ENCODE measurements around the gene THBS4.

The THBS4 gene

GRCh38 chr5:80043187-80043586 lies 8.0 kb downstream of the THBS4 start:
- no peak for DNase-seq

DNA sequence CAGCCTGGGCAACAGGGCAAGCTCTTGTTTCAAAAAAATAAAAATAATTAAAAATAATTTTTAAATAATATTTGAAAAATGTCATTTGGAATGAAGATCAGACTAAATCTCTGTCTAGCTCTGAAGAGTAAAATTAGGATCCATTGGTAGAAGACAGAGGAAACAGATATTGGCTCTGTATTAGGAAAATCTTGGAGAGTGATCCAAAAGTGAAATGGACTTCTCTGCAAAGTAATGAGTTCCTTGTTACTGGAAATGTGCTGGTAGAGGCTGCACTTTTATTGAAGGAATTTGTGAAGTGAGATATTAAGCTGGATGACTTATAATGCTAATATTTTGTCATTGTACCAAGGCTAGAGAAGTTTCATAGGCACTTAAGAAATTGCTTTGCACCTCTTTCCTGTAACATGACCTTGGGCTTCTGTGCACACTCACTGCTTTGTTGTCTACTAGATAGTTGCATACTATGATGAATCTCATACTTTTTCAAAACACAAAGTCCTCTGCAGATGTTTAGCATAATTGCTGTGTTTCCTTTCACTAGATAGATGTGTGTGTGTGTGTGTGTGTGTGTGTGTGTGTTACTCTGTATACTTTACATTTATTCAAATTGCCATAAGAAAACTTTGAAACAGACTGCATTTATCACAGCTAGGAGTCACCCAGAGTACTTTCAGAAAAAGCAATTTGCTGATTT lies 13.1 kb downstream of the THBS4 start:
- DNase-seq, result no peak

GRCh38 chr5:80052464-80052863 lies 17.3 kb downstream of the THBS4 start:
- DNase-seq, result no peak

- no peak for DNase-seq
Measured at GRCh38 chr5:80054682-80055081, 19.5 kb downstream of the THBS4 start.

- no peak for DNase-seq
Measured at GRCh38 chr5:80055491-80056170, 20.5 kb downstream of the THBS4 start.

DNA sequence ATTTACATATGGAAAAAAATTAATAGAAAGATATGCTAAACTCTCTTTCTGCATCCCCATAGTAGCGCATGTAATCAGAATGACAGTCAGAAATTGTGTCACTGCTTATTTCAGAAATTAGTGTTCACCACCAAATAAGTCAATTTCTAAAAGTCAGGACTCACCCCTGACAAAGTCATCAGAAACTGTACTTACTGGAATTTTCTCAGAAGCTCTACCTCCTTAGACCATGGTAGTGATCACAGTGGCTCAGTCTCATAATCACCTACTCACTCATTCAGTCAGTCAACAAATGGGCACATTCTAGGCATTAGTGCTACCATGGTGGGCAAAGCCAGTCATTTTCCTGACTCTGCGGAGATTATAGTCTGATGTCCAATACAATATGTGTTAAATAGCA lies 22.0 kb downstream of the THBS4 start:
- DNase-seq, result no peak

GRCh38 chr5:80057921-80058320 lies 22.8 kb downstream of the THBS4 start:
- DNase-seq, result no peak

- DNase-seq, result no peak
Measured at GRCh38 chr5:80059354-80059980, 24.3 kb downstream of the THBS4 start.

DNA sequence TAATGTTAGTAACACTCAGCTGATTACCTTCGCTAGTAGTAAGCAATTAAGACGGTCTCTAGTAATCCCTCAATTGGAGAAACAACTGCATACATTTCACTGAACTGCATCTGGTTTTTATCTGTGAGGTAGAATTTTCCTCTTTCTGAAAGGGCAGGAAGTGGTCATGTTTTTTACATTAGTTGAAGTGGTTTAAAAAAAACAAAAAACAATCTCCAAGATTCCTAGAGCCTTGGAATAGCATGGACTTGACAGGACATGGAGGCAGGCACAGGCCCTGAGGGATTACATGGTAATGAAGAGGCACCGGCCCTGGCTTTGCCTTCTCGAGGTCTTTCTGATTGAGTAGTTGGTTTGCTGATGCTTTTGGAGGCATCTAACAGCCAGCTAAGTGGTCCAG lies 25.8 kb downstream of the THBS4 start:
- DNase-seq, result no peak

DNA sequence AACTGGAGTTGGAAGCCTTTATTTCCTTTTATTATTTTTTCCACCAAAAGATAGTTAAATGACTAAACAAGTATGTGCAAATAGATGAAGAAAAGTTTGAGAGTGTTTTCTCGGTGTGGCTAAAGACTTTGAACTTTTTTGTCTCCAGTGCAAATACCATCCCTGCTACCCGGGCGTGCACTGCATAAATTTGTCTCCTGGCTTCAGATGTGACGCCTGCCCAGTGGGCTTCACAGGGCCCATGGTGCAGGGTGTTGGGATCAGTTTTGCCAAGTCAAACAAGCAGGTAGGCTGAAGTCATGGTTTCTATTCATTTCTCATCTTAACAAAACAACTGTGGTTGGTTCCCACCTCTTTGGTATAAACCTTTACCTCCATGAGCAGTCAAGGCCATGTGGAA lies 26.4 kb downstream of the THBS4 start:
- DNase-seq, result no peak

- no peak for DNase-seq
Measured at GRCh38 chr5:80064124-80064523, 29.0 kb downstream of the THBS4 start.

DNA sequence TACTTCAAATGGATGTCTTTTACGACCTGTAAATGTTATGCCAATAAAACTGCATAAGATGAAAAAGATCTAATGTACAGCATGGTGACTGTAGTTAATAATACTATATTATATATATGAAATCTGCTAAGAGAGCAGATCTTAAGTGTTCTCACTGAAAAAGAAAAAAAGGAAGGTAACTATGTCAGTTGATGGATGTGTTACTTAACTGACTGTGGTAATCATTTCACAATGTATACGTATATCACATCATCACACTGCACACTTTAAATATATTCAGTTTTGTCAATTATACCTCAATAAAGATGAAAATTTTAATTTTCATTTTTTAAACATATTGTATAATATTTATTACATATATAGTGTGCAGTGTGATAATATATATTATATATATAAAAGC lies 31.9 kb downstream of the THBS4 start:
- no peak for DNase-seq

GRCh38 chr5:80067531-80068245 lies 32.5 kb downstream of the THBS4 start:
- DNase-seq, result no peak

DNA sequence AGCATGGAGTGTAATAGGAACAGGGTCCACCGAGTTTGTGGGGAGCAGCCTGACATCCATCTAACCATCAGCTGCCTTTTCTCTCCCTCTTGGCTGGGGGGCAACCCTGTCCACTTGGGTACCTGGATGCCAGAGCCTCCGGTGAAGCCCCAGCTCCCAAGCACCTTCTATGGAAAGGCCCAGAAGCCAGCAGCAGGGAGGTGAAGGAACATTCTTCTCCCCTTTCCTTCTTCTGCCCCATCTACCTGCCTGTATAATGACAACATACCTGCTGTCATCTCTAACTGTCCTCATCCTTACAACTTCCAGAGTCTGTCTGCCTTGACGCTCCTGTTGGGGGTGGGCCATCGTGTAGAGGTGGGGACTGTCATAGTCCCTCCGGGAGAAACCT lies 33.1 kb downstream of the THBS4 start:
- no peak for DNase-seq

GRCh38 chr5:80068775-80069174 lies 33.6 kb downstream of the THBS4 start:
- no peak for DNase-seq

DNA sequence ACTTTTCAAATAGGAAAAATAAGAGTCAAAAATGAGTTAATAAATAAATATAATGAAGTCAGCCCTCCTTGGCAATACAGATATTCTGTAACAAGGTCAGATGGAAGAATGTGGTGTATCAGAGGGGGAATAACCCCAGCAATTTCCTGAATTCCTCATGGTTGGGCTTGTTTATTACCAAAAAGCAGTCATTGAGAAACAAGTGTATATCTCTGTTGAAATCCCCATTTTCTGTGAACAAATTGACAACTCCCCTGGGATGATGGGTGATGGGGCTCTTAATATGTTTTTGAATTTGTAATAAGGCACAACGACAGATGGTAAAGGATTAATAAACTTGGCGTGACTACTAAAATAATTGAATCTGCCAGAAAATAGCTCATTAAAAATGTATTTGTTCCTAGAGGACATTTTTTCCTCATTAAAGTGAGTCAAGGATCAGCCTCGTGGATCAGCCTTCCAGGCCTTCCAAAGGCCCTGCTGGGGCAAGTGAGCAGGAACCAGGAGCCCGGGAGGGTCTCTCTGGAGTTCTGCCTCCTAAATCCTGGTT lies 34.2 kb downstream of the THBS4 start:
- no peak for DNase-seq

GRCh38 chr5:80069918-80070318 lies 34.8 kb downstream of the THBS4 start:
- DNase-seq, result peak; percentile 35

DNA sequence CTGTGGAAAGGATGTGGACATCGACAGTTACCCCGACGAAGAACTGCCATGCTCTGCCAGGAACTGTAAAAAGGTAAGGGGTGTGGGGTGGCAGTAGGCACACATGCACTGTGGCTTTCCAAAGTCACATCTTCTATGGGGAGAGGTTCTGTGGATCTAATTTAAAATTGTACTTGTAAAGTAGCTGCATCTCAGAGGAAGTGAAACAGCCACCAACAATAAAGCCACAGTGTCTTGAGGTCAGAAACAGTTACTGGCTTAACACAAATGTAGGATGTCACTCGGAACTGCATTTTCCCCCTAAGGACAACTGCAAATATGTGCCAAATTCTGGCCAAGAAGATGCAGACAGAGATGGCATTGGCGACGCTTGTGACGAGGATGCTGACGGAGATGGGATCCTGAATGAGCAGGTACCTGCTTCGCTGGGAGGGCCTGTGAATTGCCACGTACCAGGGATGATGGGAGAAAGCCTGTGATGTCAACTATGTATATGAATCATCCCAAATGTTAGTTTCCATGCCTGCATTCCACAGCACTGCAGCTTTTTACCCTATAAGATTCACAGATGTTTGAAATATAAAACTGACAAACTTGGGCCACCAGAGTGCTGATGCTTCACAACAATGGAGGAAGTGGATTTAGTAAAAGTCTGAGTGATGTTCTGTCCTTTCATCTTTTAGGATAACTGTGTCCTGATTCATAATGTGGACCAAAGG lies 35.3 kb downstream of the THBS4 start:
- DNase-seq, result no peak

DNA sequence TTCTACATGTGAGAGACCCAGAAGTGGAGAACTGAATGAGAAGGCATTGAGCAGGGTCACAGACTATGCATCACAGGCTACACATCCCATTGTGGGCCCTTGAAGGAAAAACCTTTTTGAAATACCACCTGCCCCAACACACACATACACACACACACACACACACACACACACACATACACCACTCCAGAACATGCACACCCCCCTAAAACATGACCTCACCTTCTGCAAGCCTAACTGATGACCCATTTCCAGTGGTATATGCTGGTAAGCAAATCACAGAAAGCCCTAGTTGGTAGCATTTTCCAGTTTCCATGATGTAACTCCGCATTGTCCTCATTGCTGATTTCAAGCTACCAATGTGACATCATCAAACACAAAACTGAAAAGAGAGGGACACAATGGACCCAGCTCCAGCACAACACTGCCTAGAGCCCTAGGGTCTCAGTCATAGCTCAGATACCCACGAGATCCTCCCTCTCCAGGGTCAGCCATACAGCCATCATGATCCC lies 36.4 kb downstream of the THBS4 start:
- DNase-seq, result no peak

- DNase-seq, result no peak
Measured at GRCh38 chr5:80072103-80073073, 37.2 kb downstream of the THBS4 start.

All from right kidney (tissue), 1 donor.